Measurements from ENCODE around the gene KRT2. TPM values are rescaled to one million over a fixed set of nuclear protein-coding genes. Genes with fewer than 3 reads are reported as not detected.

The KRT2 gene
- total and polyA plus RNA-seq, 10 of the 15 experiments (the other 5 are each of a cell fraction or from before 2014, with no cell fraction given), result 0.08 to 0.12 TPM; not detected in 8

DNA sequence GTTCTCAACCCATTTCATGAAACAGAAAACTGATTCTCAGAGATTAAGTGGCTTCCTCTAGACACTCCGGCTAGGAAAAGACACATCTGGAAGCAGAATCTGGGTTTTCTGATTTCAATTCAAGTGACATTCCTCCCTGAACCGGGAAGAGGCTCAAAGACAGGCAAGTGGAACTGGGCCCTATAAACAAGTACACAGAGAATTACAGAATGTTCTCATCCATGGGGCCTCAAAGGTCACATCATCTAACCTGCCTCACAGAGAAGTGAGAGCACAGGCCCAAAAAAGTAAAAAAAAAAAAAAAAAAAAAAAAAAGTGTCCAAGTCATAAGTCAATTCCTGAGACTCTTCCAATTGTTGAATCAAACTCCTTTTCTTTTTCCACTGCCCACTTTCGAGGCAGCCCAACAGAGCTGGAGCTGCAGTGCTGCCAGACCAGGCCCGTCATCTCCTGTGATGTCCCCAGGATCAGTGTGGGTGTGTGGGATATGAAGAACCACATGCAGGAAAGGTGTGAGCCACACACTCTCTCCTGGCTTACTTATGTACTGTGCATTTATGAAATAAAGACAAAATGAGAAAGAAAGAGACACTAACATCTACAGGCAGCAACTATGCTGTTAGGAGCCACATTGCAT lies 31.0 kb upstream of the KRT2 start:
- ChIA-PET SMC1A (ENCODE audit: uncharacterized antibody, unreplicated experiment) (interaction anchor here (0.7 kb wide), 1 partner anchor 10 kb away, joined by 3 read pairs; no protein-coding TSS in a partner anchor), RAD21 (ENCODE audit: unreplicated experiment) (no interaction called here), CTCF (no interaction called here), POLR2A (interaction anchor here (0.6 kb wide), 1 partner anchor 1129 kb away, joined by 4 read pairs; no protein-coding TSS in a partner anchor)
- in situ Hi-C loops (cut with MboI), result no loop called here
- intact Hi-C loops (cut with micrococcal nuclease; ENCODE audit: unreplicated experiment), result no loop called here
- Histone ChIP-seq H3K79me2 (ENCODE audit: control insufficient read depth, insufficient read depth, low read length) (no peaks in the 10 kb centered on the region), H3K36me3 (ENCODE audit: control insufficient read depth in 2 of 2, insufficient read depth in 2 of 2, low read length in 1 of 2) (no peaks in the 10 kb centered on the region), H3K9me3 (replicated peaks; ENCODE audit: control insufficient read depth, insufficient read depth, low read length) (no peaks in the 10 kb centered on the region), H4K20me1 (ENCODE audit: control insufficient read depth, insufficient read depth) (peaks cover 4% of the 10 kb centered on the region; the same call in 1 of the 2 replicates), H3K4me3 (no peak overlapping the region), H3K27ac (ENCODE audit: control insufficient read depth, insufficient read depth) (no peak overlapping the region), H3K4me2 (ENCODE audit: control insufficient read depth, insufficient read depth) (no peak overlapping the region), H2AFZ (ENCODE audit: control insufficient read depth, low read depth, low read length) (no peak overlapping the region), H3K27me3 (replicated peaks in 1 of 2; ENCODE audit: control insufficient read depth in 2 of 2, insufficient read depth in 2 of 2, low read length in 1 of 2) (peaks cover 4 to 8% of the 10 kb centered on the region in 2 experiments), H3K4me1 (ENCODE audit: control insufficient read depth, insufficient read depth, low read length) (no peaks in the 10 kb centered on the region), H3K9ac (ENCODE audit: control insufficient read depth, insufficient read depth, low read length) (no peak overlapping the region)
- FAIRE-seq (no peak), ATAC-seq (no peak), DNase-seq (ENCODE audit: low read depth, low spot score) (no peak)
- 26% methylated on average over 4 of the region's 4 CpGs for WGBS (ENCODE audit: insufficient coverage, insufficient replicate concordance, low lambda C conversion rate, missing lambda C conversion rate)
- BruUV-seq (replicated peaks), result no TSS peak
- TF ChIP-seq, protein P1, sequence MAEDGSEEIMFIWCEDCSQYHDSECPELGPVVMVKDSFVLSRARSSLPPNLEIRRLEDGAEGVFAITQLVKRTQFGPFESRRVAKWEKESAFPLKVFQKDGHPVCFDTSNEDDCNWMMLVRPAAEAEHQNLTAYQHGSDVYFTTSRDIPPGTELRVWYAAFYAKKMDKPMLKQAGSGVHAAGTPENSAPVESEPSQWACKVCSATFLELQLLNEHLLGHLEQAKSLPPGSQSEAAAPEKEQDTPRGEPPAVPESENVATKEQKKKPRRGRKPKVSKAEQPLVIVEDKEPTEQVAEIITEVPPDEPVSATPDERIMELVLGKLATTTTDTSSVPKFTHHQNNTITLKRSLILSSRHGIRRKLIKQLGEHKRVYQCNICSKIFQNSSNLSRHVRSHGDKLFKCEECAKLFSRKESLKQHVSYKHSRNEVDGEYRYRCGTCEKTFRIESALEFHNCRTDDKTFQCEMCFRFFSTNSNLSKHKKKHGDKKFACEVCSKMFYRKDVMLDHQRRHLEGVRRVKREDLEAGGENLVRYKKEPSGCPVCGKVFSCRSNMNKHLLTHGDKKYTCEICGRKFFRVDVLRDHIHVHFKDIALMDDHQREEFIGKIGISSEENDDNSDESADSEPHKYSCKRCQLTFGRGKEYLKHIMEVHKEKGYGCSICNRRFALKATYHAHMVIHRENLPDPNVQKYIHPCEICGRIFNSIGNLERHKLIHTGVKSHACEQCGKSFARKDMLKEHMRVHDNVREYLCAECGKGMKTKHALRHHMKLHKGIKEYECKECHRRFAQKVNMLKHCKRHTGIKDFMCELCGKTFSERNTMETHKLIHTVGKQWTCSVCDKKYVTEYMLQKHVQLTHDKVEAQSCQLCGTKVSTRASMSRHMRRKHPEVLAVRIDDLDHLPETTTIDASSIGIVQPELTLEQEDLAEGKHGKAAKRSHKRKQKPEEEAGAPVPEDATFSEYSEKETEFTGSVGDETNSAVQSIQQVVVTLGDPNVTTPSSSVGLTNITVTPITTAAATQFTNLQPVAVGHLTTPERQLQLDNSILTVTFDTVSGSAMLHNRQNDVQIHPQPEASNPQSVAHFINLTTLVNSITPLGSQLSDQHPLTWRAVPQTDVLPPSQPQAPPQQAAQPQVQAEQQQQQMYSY (CRISPR knock-in tag; IDR thresholded peaks at IDR 0.05), result no peak
- TF ChIP-seq, protein P2, sequence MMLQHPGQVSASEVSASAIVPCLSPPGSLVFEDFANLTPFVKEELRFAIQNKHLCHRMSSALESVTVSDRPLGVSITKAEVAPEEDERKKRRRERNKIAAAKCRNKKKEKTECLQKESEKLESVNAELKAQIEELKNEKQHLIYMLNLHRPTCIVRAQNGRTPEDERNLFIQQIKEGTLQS (IDR thresholded peaks at IDR 0.05; ENCODE audit: borderline replicate concordance, extremely low read depth, low read depth, low read length), result no peak
- TF ChIP-seq ZNF24 (IDR thresholded peaks at IDR 0.05) (no peak), LARP7 (IDR thresholded peaks at IDR 0.05) (no peak), MEF2A (IDR thresholded peaks at IDR 0.05; ENCODE audit: insufficient read depth, low read depth, low read length) (no peak), SREBF1 (IDR thresholded peaks at IDR 0.05; ENCODE audit: low read length) (no peak)
- TF ChIP-seq, protein P3, sequence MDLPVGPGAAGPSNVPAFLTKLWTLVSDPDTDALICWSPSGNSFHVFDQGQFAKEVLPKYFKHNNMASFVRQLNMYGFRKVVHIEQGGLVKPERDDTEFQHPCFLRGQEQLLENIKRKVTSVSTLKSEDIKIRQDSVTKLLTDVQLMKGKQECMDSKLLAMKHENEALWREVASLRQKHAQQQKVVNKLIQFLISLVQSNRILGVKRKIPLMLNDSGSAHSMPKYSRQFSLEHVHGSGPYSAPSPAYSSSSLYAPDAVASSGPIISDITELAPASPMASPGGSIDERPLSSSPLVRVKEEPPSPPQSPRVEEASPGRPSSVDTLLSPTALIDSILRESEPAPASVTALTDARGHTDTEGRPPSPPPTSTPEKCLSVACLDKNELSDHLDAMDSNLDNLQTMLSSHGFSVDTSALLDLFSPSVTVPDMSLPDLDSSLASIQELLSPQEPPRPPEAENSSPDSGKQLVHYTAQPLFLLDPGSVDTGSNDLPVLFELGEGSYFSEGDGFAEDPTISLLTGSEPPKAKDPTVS (IDR thresholded peaks at IDR 0.05; ENCODE audit: low read depth, low read length), result no peak
- TF ChIP-seq, protein P4, sequence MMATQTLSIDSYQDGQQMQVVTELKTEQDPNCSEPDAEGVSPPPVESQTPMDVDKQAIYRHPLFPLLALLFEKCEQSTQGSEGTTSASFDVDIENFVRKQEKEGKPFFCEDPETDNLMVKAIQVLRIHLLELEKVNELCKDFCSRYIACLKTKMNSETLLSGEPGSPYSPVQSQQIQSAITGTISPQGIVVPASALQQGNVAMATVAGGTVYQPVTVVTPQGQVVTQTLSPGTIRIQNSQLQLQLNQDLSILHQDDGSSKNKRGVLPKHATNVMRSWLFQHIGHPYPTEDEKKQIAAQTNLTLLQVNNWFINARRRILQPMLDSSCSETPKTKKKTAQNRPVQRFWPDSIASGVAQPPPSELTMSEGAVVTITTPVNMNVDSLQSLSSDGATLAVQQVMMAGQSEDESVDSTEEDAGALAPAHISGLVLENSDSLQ (IDR thresholded peaks at IDR 0.05), result no peak
- TF ChIP-seq, protein P5, sequence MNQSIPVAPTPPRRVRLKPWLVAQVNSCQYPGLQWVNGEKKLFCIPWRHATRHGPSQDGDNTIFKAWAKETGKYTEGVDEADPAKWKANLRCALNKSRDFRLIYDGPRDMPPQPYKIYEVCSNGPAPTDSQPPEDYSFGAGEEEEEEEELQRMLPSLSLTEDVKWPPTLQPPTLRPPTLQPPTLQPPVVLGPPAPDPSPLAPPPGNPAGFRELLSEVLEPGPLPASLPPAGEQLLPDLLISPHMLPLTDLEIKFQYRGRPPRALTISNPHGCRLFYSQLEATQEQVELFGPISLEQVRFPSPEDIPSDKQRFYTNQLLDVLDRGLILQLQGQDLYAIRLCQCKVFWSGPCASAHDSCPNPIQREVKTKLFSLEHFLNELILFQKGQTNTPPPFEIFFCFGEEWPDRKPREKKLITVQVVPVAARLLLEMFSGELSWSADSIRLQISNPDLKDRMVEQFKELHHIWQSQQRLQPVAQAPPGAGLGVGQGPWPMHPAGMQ (IDR thresholded peaks at IDR 0.05; ENCODE audit: borderline replicate concordance), result no peak
- TF ChIP-seq, protein P6, sequence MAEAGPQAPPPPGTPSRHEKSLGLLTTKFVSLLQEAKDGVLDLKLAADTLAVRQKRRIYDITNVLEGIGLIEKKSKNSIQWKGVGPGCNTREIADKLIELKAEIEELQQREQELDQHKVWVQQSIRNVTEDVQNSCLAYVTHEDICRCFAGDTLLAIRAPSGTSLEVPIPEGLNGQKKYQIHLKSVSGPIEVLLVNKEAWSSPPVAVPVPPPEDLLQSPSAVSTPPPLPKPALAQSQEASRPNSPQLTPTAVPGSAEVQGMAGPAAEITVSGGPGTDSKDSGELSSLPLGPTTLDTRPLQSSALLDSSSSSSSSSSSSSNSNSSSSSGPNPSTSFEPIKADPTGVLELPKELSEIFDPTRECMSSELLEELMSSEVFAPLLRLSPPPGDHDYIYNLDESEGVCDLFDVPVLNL (IDR thresholded peaks at IDR 0.05; ENCODE audit: low read depth, low read length), result no peak
- TF ChIP-seq, protein P7, sequence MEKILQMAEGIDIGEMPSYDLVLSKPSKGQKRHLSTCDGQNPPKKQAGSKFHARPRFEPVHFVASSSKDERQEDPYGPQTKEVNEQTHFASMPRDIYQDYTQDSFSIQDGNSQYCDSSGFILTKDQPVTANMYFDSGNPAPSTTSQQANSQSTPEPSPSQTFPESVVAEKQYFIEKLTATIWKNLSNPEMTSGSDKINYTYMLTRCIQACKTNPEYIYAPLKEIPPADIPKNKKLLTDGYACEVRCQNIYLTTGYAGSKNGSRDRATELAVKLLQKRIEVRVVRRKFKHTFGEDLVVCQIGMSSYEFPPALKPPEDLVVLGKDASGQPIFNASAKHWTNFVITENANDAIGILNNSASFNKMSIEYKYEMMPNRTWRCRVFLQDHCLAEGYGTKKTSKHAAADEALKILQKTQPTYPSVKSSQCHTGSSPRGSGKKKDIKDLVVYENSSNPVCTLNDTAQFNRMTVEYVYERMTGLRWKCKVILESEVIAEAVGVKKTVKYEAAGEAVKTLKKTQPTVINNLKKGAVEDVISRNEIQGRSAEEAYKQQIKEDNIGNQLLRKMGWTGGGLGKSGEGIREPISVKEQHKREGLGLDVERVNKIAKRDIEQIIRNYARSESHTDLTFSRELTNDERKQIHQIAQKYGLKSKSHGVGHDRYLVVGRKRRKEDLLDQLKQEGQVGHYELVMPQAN (conservative IDR thresholded peaks at IDR 0.05), result no peak

Measured in GM12878 (cell line).